ENCODE data around the gene AHRR.

AHRR gene

DNA sequence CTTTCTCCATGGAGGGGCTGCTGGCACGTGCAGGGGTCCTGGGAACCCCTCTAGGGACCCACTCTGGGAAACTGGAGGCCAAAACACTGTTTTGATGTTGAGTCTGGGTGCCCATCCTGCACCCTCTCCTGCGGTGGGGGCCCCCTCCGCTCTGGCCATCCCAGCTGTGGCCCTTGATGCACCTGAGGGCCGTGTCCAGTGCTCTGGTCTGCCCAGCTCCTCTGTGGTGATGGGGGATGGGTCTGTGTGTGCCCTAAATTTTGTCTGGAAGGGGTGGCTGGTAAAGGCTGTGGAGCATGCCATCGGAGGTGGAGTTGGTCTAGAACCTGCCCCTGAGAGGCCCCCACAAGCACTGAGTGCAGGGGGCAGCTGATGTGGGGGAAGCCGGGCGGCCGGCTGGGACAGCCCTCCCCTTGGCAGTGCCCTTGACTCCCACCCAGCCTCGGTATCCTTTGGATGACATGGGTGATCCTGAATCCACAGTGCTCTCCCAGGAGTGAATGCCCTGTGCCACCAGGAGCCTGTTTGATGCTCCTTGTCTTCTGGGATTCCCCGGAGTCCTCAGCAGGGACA is 26.3 kb downstream of the AHRR start:
- DNase-seq = no peak

GRCh38 chr5:348726-349125 is 27.2 kb downstream of the AHRR start:
- DNase-seq = no peak

- DNase-seq = no peak
Measured at GRCh38 chr5:350355-350754, 28.8 kb downstream of the AHRR start.

DNA sequence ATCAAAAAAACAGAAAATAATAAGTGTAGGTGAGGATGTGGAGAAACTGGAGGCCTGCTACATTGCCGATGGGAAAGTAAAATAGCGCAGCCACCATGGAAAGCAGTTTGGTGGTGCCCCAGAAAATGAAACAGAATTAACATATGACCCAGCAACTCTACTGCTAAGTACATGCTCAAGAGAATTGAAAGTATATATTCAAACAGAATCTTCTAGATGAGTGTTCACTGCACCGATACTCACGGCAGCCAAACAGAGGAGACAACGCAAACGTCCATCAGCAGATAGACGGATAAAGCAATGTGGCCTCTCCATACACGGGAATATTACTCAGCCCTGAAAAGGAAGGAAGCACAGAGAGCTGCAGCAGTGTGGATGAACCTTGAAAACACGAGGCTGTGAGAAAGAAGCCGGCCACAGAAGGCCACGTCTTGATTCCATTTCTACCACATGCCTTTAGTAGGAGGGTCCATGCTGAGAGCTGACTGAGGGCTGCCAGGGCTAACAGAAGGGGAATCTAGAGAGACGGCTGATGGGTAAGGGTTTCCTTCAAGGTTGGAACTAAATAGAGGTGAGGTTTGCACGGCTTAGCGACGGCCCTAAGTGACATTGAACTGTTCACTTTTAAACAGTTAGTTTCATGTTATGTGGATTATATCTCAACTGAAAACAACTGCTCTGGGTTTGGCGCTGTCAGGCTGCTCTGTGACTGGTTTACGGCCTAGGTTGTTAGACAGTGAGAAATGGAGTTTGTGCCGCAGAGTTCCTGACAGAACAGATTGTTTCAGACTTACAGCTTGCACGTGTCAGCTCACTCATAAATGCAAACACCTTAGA is 29.8 kb downstream of the AHRR start:
- no peak for DNase-seq

DNA sequence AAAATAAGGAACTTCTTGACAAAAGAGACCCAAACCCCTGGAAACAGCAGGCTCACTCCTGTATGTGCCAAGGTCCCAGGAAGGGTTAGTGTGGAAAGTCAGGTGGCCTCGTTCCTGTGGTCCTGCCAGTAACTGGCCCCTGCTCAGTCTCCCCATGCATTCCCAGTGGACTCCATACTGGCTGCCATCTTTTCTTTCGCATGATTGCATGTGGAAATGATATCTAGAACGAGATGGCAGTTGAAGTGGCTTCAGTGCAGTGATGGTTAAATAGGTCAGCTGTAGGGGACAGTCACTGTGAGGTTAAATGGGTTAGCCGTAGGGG is 30.4 kb downstream of the AHRR start:
- no peak for DNase-seq

DNA sequence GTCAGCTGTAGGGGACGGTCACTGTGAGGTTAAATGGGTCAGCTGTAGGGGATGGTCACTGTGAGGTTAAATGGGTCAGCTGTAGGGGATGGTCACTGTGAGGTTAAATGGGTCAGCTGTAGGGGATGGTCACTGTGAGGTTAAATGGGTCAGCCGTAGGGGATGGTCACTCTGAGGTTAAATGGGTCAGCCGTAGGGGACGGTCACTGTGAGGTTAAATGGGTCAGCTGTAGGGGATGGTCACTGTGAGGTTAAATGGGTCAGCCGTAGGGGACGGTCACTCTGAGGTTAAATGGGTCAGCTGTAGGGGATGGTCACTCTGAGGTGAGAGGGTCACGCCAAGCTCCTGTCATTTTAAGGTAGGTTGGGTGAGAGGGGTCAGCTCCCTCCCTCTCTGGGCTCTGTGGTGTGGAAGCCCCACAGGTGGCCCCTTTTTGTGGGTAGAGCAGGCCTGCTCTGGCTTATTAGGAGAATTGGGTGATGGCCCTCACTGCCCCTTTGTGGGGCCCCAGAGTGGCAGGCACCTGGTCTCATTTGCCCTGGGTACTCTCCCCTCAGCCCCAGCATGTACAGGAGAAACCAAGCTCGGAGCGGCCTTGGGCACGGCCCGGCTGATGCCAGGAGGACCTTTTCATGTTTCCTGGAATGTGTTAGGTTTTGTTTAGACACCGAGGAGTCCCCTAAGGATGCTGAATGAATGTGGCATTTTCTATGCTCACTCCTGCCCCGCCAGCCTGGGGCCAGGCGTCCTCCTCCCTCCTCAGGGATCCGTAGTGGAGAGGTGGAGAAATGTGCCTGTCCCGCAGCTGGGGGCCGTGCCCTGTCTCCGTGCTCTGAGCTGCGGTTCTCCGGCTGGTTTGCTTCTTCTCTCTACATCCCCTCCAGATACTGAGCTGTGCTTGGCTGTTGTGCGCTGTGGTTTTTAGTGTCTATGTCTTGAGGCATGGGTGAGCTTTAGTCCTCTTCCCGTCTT is 31.4 kb downstream of the AHRR start:
- DNase-seq = no peak

DNA sequence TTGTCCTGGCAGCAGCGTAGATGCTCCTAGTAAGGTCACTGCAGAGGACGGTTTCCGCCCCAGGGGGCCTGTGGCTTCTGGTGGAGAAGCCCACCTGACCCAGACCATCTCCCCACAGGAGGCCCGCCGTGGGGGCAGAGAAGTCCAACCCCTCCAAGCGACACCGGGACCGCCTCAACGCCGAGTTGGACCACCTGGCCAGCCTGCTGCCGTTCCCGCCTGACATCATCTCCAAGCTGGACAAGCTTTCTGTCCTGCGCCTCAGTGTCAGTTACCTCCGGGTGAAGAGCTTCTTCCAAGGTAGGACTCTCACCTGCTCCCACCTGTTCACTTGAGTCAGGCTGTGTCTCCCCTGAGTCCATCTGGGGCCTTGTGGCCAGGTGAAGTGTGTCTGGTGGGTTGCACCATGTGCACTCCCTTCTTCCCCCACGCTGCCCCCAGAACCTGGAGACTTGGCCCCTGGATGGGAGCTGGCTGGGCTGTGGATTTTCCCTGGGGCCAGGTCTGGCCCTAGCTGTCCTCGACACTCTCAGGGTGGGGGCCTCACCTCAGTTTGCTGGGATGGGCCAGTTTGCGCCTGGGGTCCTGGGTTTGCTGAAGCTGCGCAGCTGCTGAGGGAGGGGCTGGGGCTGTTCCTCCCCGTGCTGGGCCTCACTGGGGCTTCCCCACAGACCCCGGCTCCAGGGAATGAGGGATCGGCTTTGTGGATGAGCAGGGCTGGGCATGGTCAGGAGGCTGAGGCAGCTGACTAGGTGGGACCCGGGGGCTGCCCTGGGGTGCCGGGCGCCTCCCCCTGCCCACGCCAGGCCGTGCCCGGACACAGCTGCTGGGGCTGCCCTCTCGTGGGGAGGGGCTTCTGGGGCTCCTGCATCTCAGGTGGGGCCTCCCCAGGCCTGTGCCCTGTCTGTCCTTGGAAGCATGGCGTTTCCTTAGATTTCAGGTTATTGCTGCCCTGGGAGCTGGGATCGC is 32.4 kb downstream of the AHRR start:
- DNase-seq = no peak

DNA sequence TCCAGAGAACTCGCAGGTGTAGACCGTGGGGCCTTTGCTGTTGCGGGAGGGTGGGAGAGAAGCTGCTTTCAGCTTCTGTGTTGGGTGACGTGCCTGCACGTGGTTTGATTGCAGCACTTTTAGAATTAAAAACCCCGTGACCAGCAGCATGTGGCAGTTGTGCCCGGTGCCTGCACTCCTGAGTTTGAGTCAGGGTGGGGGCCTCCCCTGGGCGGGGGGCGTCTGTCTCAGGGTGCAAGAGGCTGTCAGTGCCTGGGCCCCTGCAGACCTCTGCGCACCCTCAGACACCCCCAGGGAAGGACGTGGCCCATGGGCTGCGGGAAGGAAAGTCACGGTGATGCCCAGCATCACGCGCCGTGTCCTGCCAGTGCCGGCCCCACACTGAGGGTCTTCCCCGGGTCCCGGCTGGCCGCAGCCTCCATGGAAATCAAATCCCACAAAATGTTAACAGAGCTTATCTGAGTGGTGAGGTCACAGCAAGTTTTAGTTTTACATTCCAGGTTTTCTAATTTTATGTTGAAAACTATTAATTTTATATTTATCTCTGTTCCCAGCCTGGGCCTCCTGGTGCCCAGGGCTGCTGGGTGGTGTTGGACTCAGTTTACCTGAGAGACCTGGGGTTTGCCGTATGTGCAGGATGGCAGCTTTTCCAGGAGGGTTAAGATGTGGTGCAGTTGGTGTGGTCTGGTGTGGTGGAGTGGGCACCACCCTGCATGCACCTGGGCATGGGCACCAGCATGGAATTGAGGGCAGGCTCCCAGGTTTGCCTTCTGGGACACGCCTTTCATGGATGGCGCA is 33.3 kb downstream of the AHRR start:
- DNase-seq = no peak

- no peak for DNase-seq
Measured at GRCh38 chr5:355379-355935, 33.9 kb downstream of the AHRR start.

DNA sequence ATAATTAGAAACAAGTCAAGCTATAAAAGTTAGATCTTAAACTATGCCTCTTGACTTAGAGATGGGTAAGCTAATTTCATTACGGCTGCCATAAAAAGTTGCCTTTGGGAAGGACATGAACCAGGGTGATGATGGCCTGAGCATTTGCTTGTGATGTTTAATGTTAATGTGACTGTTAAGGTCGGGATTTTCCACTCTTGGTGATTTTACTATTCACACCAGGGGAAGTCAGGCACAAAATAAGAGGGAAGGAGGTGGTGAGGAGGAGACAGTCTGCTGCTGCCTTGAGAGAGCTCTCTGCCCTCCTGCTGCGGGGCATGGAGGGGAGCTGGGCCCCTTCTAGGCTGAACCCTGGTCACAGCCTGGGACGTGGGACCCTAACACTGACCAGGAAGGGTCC is 34.4 kb downstream of the AHRR start:
- no peak for DNase-seq

- no peak for DNase-seq
Measured at GRCh38 chr5:359301-359897, 37.9 kb downstream of the AHRR start.

- DNase-seq = no peak
Measured at GRCh38 chr5:360257-361027, 38.9 kb downstream of the AHRR start.

DNA sequence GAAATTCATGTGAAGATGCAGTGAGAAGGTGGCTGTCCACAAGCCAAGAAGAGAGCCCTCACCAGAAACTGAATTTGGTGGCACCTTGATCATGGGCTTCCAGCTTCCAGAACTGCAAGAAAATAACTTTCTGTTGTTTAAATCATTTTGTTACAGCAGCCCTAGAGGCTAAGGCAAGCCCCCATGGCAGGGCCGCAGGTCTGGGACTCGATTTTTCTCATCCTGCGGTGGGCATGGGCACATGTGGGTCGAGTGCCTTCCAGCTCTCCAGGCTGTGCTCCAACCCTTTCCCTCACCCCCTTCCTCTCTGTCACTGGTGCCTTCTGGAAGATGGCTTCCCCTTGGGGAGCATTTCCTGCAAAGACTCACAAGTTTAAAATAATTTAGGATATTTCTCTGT is 40.7 kb downstream of the AHRR start:
- DNase-seq = no peak

GRCh38 chr5:362978-363765 is 41.7 kb downstream of the AHRR start:
- no peak for DNase-seq

DNA sequence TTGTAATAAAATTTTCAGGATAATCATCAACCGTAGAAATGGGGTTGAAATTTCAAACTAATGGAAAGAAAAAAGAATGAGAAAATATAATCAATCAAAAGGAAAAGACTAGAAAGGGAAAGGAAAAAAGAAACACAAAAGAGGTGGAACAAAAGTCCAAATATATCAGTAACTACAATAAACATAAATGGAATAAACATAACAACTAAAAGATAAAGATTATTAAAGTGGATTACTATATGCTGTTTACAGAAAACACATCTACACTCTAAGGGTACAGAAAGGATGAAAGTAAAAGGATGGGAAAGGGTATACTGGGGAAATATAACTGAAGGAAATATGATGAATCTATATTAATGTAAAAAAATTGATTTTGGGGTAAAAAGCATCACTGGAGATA is 43.0 kb downstream of the AHRR start:
- DNase-seq = no peak

DNA sequence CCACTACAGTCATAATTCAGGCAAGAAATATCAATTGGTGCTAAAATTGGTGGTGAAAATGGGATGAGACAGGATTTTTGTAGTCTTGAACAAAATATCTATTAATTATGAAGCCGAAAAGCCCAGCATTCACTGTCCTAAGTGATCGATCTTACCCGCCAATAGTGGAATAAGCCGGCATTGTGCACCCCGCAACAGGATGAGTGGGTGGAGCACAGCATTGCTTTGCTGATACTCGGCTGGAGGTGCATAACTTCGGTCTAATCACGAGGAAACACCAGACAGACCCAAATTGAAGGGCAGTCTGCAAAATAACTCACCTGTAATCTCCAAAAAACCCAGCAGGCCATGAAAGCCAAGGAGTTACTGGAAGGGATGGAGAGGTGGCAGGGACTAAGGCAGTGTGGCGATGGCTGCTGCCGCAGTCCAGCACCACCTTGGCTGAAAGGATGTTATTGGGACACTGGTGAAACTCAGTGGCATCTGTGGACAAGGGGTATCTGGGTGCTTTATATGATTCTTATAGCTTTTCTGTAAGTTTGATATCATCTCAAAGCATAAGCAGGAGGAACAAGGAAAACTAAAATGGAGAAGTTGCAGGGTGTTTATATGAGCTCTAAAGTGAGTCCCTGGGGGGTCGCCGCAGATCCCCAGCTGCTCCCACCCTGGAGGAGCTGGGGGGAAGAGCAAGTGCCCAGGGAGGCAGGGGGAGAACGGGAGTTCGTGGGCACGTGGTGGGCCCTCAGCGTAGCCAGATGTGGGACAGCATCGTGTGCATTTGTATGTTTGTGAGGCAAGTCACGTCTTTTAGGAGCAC is 45.2 kb downstream of the AHRR start:
- no peak for DNase-seq

GRCh38 chr5:367358-368130 is 46.0 kb downstream of the AHRR start:
- DNase-seq = no peak

All from CD4-positive, alpha-beta T cell treated with Interleukin-4 for 4 hours (primary cell).